Measurements from ENCODE around the gene LCORL.
"Not testable (repeated sequence)": the region's sequence is repeated elsewhere in the genome, so short reads cannot be mapped to it uniquely, and the experiment has no call there.

Gene LCORL

GRCh38 chr4:17884063-17884462, 137.5 kb downstream of the LCORL start:
- in situ Hi-C loops (cut with HindIII; ENCODE audit: low pct_ligation_motif_present, low pct_unique_long_range_greater_than_20kb, low sequenced_read_pairs), result no loop called here
- DNase-seq, result peak; percentile 3

GRCh38 chr4:17877661-17878060, 143.9 kb downstream of the LCORL start:
- no peak for DNase-seq
- in situ Hi-C loops (cut with HindIII; ENCODE audit: low pct_ligation_motif_present, low pct_unique_long_range_greater_than_20kb, low sequenced_read_pairs), result no loop called here

GRCh38 chr4:17876943-17877342, 144.6 kb downstream of the LCORL start:
- in situ Hi-C loops (cut with HindIII; ENCODE audit: low pct_ligation_motif_present, low pct_unique_long_range_greater_than_20kb, low sequenced_read_pairs), result no loop called here
- no peak for DNase-seq

- in situ Hi-C loops (cut with HindIII; ENCODE audit: low pct_ligation_motif_present, low pct_unique_long_range_greater_than_20kb, low sequenced_read_pairs), result no loop called here
- no peak for DNase-seq
Measured at GRCh38 chr4:17875402-17876070, 146.0 kb downstream of the LCORL start.

DNA sequence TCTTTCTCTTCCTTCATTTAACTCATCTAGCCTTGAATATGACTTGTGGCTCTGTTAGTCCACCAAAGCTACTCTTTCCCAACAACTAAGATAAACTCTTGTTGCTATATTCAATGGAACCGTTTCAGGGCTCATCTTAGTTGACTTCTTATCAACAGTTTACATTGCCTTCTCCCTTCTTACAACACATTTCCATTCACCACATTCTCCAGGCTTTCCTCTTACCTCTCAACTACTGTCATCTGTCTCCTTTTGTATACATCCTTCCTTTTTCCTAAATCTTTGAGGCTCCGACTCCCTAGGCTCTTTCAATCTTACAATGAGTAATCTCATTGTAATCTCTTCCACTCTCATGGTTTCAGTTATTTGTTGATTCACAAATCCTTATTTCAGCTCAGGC, 152.2 kb downstream of the LCORL start:
- in situ Hi-C loops (cut with HindIII; ENCODE audit: low pct_ligation_motif_present, low pct_unique_long_range_greater_than_20kb, low sequenced_read_pairs), result no loop called here
- no peak for DNase-seq

- in situ Hi-C loops (cut with HindIII; ENCODE audit: low pct_ligation_motif_present, low pct_unique_long_range_greater_than_20kb, low sequenced_read_pairs), result no loop called here
- no peak for DNase-seq
Measured at GRCh38 chr4:17867276-17867675, 154.3 kb downstream of the LCORL start.

GRCh38 chr4:17866810-17867209, 154.7 kb downstream of the LCORL start:
- no peak for DNase-seq
- in situ Hi-C loops (cut with HindIII; ENCODE audit: low pct_ligation_motif_present, low pct_unique_long_range_greater_than_20kb, low sequenced_read_pairs), result no loop called here

- in situ Hi-C loops (cut with HindIII; ENCODE audit: low pct_ligation_motif_present, low pct_unique_long_range_greater_than_20kb, low sequenced_read_pairs), result no loop called here
- DNase-seq, result no peak
Measured at GRCh38 chr4:17865866-17866363, 155.6 kb downstream of the LCORL start.

DNA sequence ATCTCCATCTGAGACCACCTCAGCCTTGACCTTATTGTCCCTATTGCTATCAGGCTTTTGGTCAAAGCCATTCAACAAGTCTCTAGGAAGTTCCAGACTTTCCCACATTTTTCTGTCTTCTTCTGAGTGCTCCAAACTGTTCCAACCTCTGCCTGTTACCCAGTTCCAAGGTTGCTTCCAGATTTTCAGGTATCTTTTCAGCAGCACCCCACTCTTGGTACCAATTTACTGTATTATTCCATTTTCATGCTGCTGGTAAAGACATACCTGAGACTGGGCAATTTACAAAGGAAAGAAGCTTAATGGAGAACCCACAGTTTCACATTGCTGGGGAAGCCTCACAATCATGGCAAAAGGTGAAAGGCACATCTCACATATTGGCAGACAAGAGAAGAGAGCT, 159.6 kb downstream of the LCORL start:
- DNase-seq; in situ Hi-C loops (cut with HindIII; ENCODE audit: low pct_ligation_motif_present, low pct_unique_long_range_greater_than_20kb, low sequenced_read_pairs): not testable (repeated sequence)

- in situ Hi-C loops (cut with HindIII; ENCODE audit: low pct_ligation_motif_present, low pct_unique_long_range_greater_than_20kb, low sequenced_read_pairs), result no loop called here
- no peak for DNase-seq
Measured at GRCh38 chr4:17859793-17860406, 161.7 kb downstream of the LCORL start.

GRCh38 chr4:17854036-17854435, 167.5 kb downstream of the LCORL start:
- in situ Hi-C loops (cut with HindIII; ENCODE audit: low pct_ligation_motif_present, low pct_unique_long_range_greater_than_20kb, low sequenced_read_pairs), result no loop called here
- no peak for DNase-seq

GRCh38 chr4:17851959-17852358, 169.6 kb downstream of the LCORL start:
- DNase-seq, result no peak
- in situ Hi-C loops (cut with HindIII; ENCODE audit: low pct_ligation_motif_present, low pct_unique_long_range_greater_than_20kb, low sequenced_read_pairs), result no loop called here

DNA sequence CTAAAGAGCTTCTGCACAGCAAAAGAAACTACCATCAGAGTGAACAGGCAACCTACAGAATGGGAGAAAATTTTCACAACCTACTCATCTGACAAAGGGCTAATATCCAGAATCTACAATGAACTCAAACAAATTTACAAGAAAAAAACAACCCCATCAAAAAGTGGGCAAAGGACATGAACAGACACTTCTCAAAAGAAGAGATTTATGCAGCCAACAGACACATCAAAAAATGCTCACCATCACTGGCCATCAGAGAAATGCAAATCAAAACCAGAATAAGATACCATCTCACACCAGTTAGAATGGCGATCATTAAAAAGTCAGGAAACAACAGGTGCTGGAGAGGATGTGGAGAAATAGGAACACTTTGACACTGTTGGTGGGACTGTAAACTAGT, 171.3 kb downstream of the LCORL start:
- in situ Hi-C loops (cut with HindIII; ENCODE audit: low pct_ligation_motif_present, low pct_unique_long_range_greater_than_20kb, low sequenced_read_pairs); DNase-seq: not testable (repeated sequence)

DNA sequence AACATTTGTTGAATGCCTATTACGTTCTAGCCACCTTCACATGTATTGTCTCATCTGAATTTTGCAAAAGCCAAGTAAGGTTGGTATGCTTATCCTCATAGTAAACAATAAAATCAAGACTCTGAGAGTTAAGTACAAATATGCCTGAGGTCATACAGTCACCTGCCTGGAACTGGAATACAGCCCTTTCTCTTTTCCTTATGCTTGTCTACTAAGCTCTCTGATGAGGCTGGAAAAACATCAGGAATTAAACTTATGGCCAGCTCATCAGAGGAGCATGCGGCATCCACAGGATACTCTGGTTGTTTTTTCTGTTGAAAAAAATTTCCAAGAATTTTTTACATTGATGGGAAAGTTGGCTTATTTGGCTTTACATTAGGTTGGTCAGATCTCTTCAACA, 175.3 kb downstream of the LCORL start:
- DNase-seq, result no peak

DNA sequence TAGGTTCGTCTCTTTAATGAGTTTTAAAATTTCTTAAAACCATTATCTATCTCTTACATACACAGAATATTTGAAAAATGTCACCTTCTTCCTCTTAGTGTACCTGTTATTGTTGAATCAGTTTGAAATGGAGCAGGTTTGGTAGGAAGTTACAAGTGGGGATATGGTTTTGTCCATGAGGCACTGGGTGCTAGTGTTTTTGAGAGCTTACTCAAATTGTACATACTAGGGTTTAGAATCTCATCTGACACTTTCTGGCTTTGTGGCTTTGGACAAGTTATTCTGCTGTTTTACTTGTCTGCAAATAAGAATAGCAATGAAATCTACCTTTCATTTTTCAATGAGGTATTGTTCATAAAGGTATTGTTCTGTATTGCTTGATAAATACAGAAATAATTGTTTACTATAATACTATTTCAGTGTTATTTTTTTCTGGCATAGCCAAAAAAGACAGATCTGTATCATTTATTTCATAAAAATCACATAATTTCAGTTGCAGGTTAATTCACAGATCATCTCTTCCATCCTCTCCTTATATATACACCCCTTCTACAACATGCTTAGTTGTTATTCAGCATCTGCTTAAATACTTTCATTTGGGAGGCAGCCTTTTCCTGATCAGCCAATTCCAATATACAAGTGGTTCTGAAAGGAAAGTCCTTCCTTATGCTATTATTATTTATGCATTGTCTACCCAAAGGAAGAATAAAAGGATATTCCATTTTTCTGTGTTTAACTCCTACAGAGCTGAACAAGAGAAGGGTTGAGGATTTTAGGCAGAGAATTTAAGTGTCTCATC, 197.5 kb downstream of the LCORL start:
- in situ Hi-C loops (cut with HindIII; ENCODE audit: low pct_ligation_motif_present, low pct_unique_long_range_greater_than_20kb, low sequenced_read_pairs), result no loop called here

More for the DNA sequence above, 175.3 kb downstream of the LCORL start:
- in situ Hi-C loops (cut with HindIII; ENCODE audit: low pct_ligation_motif_present, low pct_unique_long_range_greater_than_20kb, low sequenced_read_pairs), result loop anchor here (25.0 kb wide), 1 partner anchor 166 kb away; the partner anchor contains the start of gene LCORL

GRCh38 chr4:17817027-17817426, 204.5 kb downstream of the LCORL start:
- in situ Hi-C loops (cut with HindIII; ENCODE audit: low pct_ligation_motif_present, low pct_unique_long_range_greater_than_20kb, low sequenced_read_pairs), result no loop called here
- DNase-seq, result peak; percentile 68

More for the DNA sequence above, 197.5 kb downstream of the LCORL start:
- no peak for DNase-seq

GRCh38 chr4:17816142-17816541, 205.4 kb downstream of the LCORL start:
- in situ Hi-C loops (cut with HindIII; ENCODE audit: low pct_ligation_motif_present, low pct_unique_long_range_greater_than_20kb, low sequenced_read_pairs), result no loop called here

DNA sequence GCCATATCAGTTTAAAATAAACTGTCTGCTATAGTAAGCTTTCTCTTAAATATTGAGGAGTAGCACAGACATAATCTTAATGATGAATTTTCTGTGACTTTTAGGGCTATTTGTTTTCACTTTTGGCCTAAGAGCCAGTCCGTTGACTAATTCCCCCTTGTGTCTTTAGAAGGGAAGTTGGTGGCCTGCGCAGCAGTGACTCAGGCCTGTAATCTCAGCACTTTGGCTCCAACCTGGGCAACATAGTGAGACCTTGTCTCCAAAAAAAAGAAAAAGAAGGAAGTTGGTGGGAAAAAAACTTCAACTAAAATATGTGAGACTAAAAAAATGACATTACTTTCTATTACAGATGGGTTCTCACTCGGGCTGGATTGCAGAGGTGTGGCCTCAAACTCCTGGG, 207.4 kb downstream of the LCORL start:
- peak; percentile 39 for DNase-seq

More at GRCh38 chr4:17816142-17816541, 205.4 kb downstream of the LCORL start:
- DNase-seq, result no peak

DNA sequence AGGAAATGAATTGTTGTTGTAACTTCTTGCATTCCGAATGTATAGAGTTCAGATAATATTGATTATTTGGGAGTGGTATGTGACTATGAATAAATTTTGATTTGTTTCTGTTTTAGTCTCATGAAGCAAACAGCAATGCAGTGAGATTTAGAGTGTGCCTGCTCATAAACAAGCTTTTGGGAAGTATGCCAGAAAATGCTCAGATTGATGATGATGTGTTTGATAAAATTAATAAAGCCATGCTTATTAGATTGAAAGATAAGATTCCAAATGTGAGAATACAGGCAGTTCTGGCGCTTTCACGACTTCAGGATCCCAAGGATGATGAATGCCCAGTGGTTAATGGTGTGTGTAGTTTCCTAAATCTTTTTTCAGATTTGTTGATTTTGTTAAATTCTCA, 208.8 kb downstream of the LCORL start:
- in situ Hi-C loops (cut with HindIII; ENCODE audit: low pct_ligation_motif_present, low pct_unique_long_range_greater_than_20kb, low sequenced_read_pairs), result no loop called here
- DNase-seq, result no peak

More for the DNA sequence above, 207.4 kb downstream of the LCORL start:
- in situ Hi-C loops (cut with HindIII; ENCODE audit: low pct_ligation_motif_present, low pct_unique_long_range_greater_than_20kb, low sequenced_read_pairs), result no loop called here
